Esophagus muscularis mucosa (tissue), 4 donors: ENCODE measurements around the gene TMEM196.

Experiments
- EP300 ChIP-seq: sonication (generic); formaldehyde crosslinking; IDR thresholded peaks from one replicate; pipeline ENCODE4 v1.6.1; 2017; ENCODE audit warnings: antibody characterized with exemption
- POLR2A ChIP-seq: fragments of 450-650 bp; IDR thresholded peaks from one replicate; pipeline ENCODE4 v1.6.1; 2017; ENCODE audit warnings: antibody characterized with exemption, moderate library complexity, mild to moderate bottlenecking, low read depth
- POLR2AphosphoS5 ChIP-seq, 2 donors: sonication (generic); formaldehyde crosslinking; IDR thresholded peaks; one replicate each; pipeline ENCODE4 v1.6.1; 2017; ENCODE audit warnings: antibody characterized with exemption in 2 of 2
- TF ChIP-seq, protein P1 (sequence below), 3 experiments: fragments of 200-600 bp in 2 of 3; fragments of 450-650 bp in 1 of 3; sonication (generic) in 2 of 3; IDR thresholded peaks; one replicate each; pipeline ENCODE4 v1.5.1; 2017 to 2019; ENCODE audit warnings: antibody characterized with exemption in 3 of 3, mild to moderate bottlenecking in 2 of 3, moderate library complexity in 1 of 3

DNA sequence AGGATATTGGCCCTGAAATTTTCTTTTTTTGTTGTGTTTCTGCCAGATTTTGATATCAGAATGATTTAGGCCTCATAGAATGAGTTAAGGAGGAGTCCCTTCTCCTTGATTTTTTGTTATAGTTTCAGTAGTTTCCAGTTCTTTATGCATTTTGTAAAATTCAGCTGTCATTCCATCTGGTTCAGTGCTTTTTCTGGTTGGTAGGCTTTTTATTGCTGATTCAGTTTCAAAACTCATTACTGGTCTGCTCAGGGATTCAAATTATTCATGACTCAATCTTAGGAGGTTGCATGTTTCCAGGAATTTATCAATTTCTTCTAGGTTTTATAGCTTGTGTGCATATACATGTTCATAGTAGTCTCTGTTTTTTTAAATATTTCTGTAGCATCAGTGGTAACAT lies 10.1 kb upstream of the TMEM196 start:
- TF ChIP-seq POLR2A (no peak), POLR2AphosphoS5 (IDR thresholded peaks at IDR 0.05) (no peak), EP300 (no peak)
- TF ChIP-seq, protein P1, sequence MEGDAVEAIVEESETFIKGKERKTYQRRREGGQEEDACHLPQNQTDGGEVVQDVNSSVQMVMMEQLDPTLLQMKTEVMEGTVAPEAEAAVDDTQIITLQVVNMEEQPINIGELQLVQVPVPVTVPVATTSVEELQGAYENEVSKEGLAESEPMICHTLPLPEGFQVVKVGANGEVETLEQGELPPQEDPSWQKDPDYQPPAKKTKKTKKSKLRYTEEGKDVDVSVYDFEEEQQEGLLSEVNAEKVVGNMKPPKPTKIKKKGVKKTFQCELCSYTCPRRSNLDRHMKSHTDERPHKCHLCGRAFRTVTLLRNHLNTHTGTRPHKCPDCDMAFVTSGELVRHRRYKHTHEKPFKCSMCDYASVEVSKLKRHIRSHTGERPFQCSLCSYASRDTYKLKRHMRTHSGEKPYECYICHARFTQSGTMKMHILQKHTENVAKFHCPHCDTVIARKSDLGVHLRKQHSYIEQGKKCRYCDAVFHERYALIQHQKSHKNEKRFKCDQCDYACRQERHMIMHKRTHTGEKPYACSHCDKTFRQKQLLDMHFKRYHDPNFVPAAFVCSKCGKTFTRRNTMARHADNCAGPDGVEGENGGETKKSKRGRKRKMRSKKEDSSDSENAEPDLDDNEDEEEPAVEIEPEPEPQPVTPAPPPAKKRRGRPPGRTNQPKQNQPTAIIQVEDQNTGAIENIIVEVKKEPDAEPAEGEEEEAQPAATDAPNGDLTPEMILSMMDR (IDR thresholded peaks at IDR 0.05) = no peak
